Transverse colon (tissue), 4 donors: ENCODE data around the gene IER5. TPM values are rescaled to one million over a fixed set of nuclear protein-coding genes. Genes with fewer than 3 reads are reported as not detected.

Experiments
- DNase-seq: peaks from one replicate; pipeline ENCODE4 v3.0.0-alpha.2; 2019
- H3K27ac ChIP-seq, 4 donors: fragments of 200-600 bp; sonication (generic); 2 replicates each; pipeline ENCODE4 v1.5.1; 2016 to 2018; ENCODE audit warnings: inconsistent platforms in 4 of 4
- H3K27me3 ChIP-seq: fragments of 200-600 bp; sonication (generic); 2 replicates; pipeline ENCODE4 v1.5.1; 2017; ENCODE audit warnings: inconsistent platforms
- H3K36me3 ChIP-seq, 4 donors: fragments of 200-600 bp; sonication (generic); 2 replicates each; pipeline ENCODE4 v1.5.1; 2017 to 2019; ENCODE audit warnings: inconsistent platforms in 4 of 4
- H3K4me1 ChIP-seq, 4 donors: fragments of 200-600 bp; sonication (generic); 2 replicates each; pipeline ENCODE4 v1.5.1; 2017 to 2020; ENCODE audit warnings: inconsistent platforms in 4 of 4
- H3K4me3 ChIP-seq, 4 donors: fragments of 200-600 bp; sonication (generic); 1 replicate in 1 of 4; 2 replicates in 3 of 4; pipeline versions ENCODE4 v1.5.1 to v1.6.1; 2017 to 2019; ENCODE audit warnings: inconsistent platforms in 4 of 4
- H3K9me3 ChIP-seq, 2 donors: fragments of 200-600 bp; sonication (generic); 2 replicates each; pipeline ENCODE4 v1.5.1; 2017 to 2019; ENCODE audit warnings: inconsistent platforms in 2 of 2
- CTCF ChIP-seq, 5 experiments: fragments of 200-600 bp in 3 of 5; fragments of 450-650 bp in 2 of 5; sonication (generic) in 3 of 5; IDR thresholded peaks; 1 replicate in 2 of 5; 2 replicates in 3 of 5; pipeline ENCODE4 v1.5.1; 2016 to 2017; ENCODE audit warnings: antibody characterized with exemption in 5 of 5, inconsistent platforms in 3 of 5, mild to moderate bottlenecking in 2 of 5, moderate library complexity in 1 of 5
- EP300 ChIP-seq: sonication (generic); formaldehyde crosslinking; IDR thresholded peaks from one replicate; pipeline ENCODE4 v1.6.1; 2017; ENCODE audit warnings: antibody characterized with exemption, low read depth
- POLR2A ChIP-seq: fragments of 450-650 bp; IDR thresholded peaks from one replicate; pipeline ENCODE4 v1.6.1; 2016; ENCODE audit warnings: antibody characterized with exemption, mild to moderate bottlenecking, moderate library complexity
- POLR2AphosphoS5 ChIP-seq, 3 donors: sonication (generic); formaldehyde crosslinking; IDR thresholded peaks; one replicate each; pipeline ENCODE4 v1.6.1; 2016; ENCODE audit warnings: antibody characterized with exemption in 3 of 3
- WGBS, 2 donors: methylation state at CpG; one replicate each; pipeline ENCODE4 v1.1.5; 2018; ENCODE audit warnings: low coverage in 1 of 2; 5-methylcytosine and 5-hydroxymethylcytosine counted together
- in situ Hi-C, 4 donors: fragments of 200-750 bp; cut with MboI; loops; one replicate each; pipeline versions ENCODE4 v1.15.0 to v1.15.1; 2017; ENCODE audit warnings: low sequenced_read_pairs in 3 of 4, low pct_ligation_motif_present in 1 of 4, low pct_unique_long_range_greater_than_20kb in 1 of 4
- intact Hi-C: fragments of 100-400 bp; cut with DNase I; formaldehyde crosslinking; loops from one replicate; pipeline ENCODE4 v1.15.1; 2023; ENCODE audit warnings: low total_unique reads
- total RNA-seq, 4 donors: library from RNA; depleted of rRNA; stranded (reverse); fragments of >200 nt; gene quantifications; one replicate each; pipeline ENCODE4 v1.1.0, GENCODE V29; 2016

Gene IER5
- total RNA-seq, 4 donors from 2014 or later: 12.1 to 40.3 (median 16.5) TPM

- intact Hi-C loops (no loop called here), in situ Hi-C loops (no loop called here)
- Histone ChIP-seq H3K27me3 (no peaks in the 10 kb centered on the region), H3K4me3 (no peak overlapping the region), H3K27ac (no peak overlapping the region), H3K4me1 (peaks cover 6 to 50% (median 36%) of the 10 kb centered on the region in 4 donors), H3K9me3 (no peaks in the 10 kb centered on the region), H3K36me3 (no peaks in the 10 kb centered on the region)
- WGBS, 2 donors: 45 to 62% methylated on average over 4 to 9 of the region's 9 CpGs
- DNase-seq: no peak
- TF ChIP-seq CTCF (IDR thresholded peaks at IDR 0.05): no peak
- no peak for TF ChIP-seq EP300
- TF ChIP-seq POLR2AphosphoS5 (IDR thresholded peaks at IDR 0.05): no peak
- TF ChIP-seq POLR2A: no peak
Measured at GRCh38 chr1:181101581-181102226, 13.2 kb downstream of the IER5 start.

- Histone ChIP-seq H3K36me3 (no peaks in the 10 kb centered on the region), H3K9me3 (no peaks in the 10 kb centered on the region), H3K4me1 (peaks cover 6 to 47% (median 29%) of the 10 kb centered on the region in 4 donors), H3K4me3 (no peak overlapping the region), H3K27ac (no peak overlapping the region), H3K27me3 (no peaks in the 10 kb centered on the region)
- in situ Hi-C loops: no loop called here
- TF ChIP-seq CTCF (IDR thresholded peaks at IDR 0.05): no peak
- no peak for TF ChIP-seq POLR2A
- no peak for TF ChIP-seq EP300
- TF ChIP-seq POLR2AphosphoS5 (IDR thresholded peaks at IDR 0.05): no peak
- intact Hi-C loops: no loop called here
- no peak for DNase-seq
Measured at GRCh38 chr1:181102841-181103240, 14.3 kb downstream of the IER5 start.

GRCh38 chr1:181103399-181103798 is 14.9 kb downstream of the IER5 start:
- intact Hi-C loops (no loop called here), in situ Hi-C loops (no loop called here)
- H3K4me1 ChIP-seq: peaks cover 6 to 47% (median 29%) of the 10 kb centered on the region in 4 donors
- no peaks in the 10 kb centered on the region for H3K9me3 ChIP-seq
- no peak overlapping the region for H3K27ac ChIP-seq
- H3K4me3 ChIP-seq: no peak overlapping the region
- no peaks in the 10 kb centered on the region for H3K36me3 ChIP-seq
- 94 to 100% methylated on average over 1 to 7 of the region's 7 CpGs for WGBS, 2 donors
- H3K27me3 ChIP-seq: no peaks in the 10 kb centered on the region
- TF ChIP-seq POLR2A: no peak
- DNase-seq: no peak

GRCh38 chr1:181104042-181104789 is 15.7 kb downstream of the IER5 start:
- no peaks in the 10 kb centered on the region for H3K9me3 ChIP-seq
- TF ChIP-seq CTCF (IDR thresholded peaks at IDR 0.05): peak in 1 of 5 experiments; percentile 18
- TF ChIP-seq POLR2AphosphoS5 (IDR thresholded peaks at IDR 0.05): no peak
- TF ChIP-seq EP300: no peak
- TF ChIP-seq POLR2A: no peak
- peak overlapping the region; percentile 48 to 83 (median 75) for H3K4me3 ChIP-seq
- peaks cover 6 to 43% (median 27%) of the 10 kb centered on the region in 4 donors for H3K4me1 ChIP-seq
- in situ Hi-C loops: no loop called here
- intact Hi-C loops: loop anchor here (2.0 kb wide), 1 partner anchor 15 kb away; the partner anchor contains the start of gene IER5
- no peaks in the 10 kb centered on the region for H3K27me3 ChIP-seq
- no peaks in the 10 kb centered on the region for H3K36me3 ChIP-seq
- DNase-seq: no peak
- WGBS, 2 donors: 22 to 57% methylated on average over 5 to 17 of the region's 17 CpGs
- H3K27ac ChIP-seq: peak overlapping the region; percentile 84 to 90 (median 88)
